ENCODE data around the gene LRRC25. TPM values are rescaled to one million over a fixed set of nuclear protein-coding genes. Genes with fewer than 3 reads are reported as not detected.
"Not testable (repeated sequence)": the region's sequence is repeated elsewhere in the genome, so short reads cannot be mapped to it uniquely, and the experiment has no call there.

The LRRC25 gene
- total and polyA plus RNA-seq, 10 of the 15 experiments (the other 5 are each of a cell fraction or from before 2014, with no cell fraction given), result 0.38 to 2.9 (median 1.2) TPM

- POLR2A ChIA-PET, result interaction anchor here (1.4 to 3.0 kb wide), 2 partner anchors 28 to 122 kb away, joined by 5 to 20 read pairs; partner anchors contain the start of gene JUND
- Histone ChIP-seq H3K4me1 (ENCODE audit: control insufficient read depth, insufficient read depth, low read length) (peaks cover 15% of the 10 kb centered on the region), H2AFZ (ENCODE audit: control insufficient read depth, low read depth, low read length) (peak overlapping the region; percentile 4; the same call in 1 of the 2 replicates)
- H3K9ac ChIP-seq (ENCODE audit: control insufficient read depth, insufficient read depth, low read length); H3K27me3 ChIP-seq (replicated peaks in 1 of 2; ENCODE audit: control insufficient read depth in 2 of 2, insufficient read depth in 2 of 2, low read length in 1 of 2); H3K9me3 ChIP-seq (replicated peaks; ENCODE audit: control insufficient read depth, insufficient read depth, low read length); FAIRE-seq; intact Hi-C loops (cut with micrococcal nuclease; ENCODE audit: unreplicated experiment); H3K36me3 ChIP-seq (ENCODE audit: control insufficient read depth in 2 of 2, insufficient read depth in 2 of 2, low read length in 1 of 2); H4K20me1 ChIP-seq (ENCODE audit: control insufficient read depth, insufficient read depth); DNase-seq (ENCODE audit: low read depth, low spot score); ATAC-seq; H3K4me2 ChIP-seq (ENCODE audit: control insufficient read depth, insufficient read depth); in situ Hi-C loops (cut with MboI); H3K79me2 ChIP-seq (ENCODE audit: control insufficient read depth, insufficient read depth, low read length); H3K27ac ChIP-seq (ENCODE audit: control insufficient read depth, insufficient read depth); BruUV-seq (replicated peaks); H3K4me3 ChIP-seq: not testable (repeated sequence)
- CTCF ChIA-PET, result interaction anchor here (2.3 to 5.8 kb wide), 2 partner anchors 8 to 12 kb away, joined by 22 to 67 read pairs; no protein-coding TSS in a partner anchor
- WGBS (ENCODE audit: insufficient coverage, insufficient replicate concordance, low lambda C conversion rate, missing lambda C conversion rate), result 63% methylated on average over 18 of the region's 18 CpGs
- SMC1A ChIA-PET (ENCODE audit: uncharacterized antibody, unreplicated experiment), result interaction anchor here (0.8 kb wide), 1 partner anchor 9 kb away, joined by 4 read pairs; no protein-coding TSS in a partner anchor
- TF ChIP-seq MLLT1 (IDR thresholded peaks at IDR 0.05), result peak; percentile 97
- RAD21 ChIA-PET (ENCODE audit: unreplicated experiment), result interaction anchor here (0.7 to 1.8 kb wide), 5 partner anchors 13 to 123 kb away, joined by 3 to 9 read pairs (median 4); no protein-coding TSS in a partner anchor
Observed at GRCh38 chr19:18402455-18403248, 5.2 kb upstream of the LRRC25 start.

- peak overlapping the region; percentile 5; the same call in 1 of the 2 replicates for H3K4me2 ChIP-seq (ENCODE audit: control insufficient read depth, insufficient read depth)
- H3K9me3 ChIP-seq (replicated peaks; ENCODE audit: control insufficient read depth, insufficient read depth, low read length), result no peaks in the 10 kb centered on the region
- SMC1A ChIA-PET (ENCODE audit: uncharacterized antibody, unreplicated experiment), result interaction anchor here (0.8 to 1.5 kb wide), 9 partner anchors 9 to 123 kb away, joined by 3 to 7 read pairs (median 4); partner anchors contain the start of gene GDF15
- FAIRE-seq (peak; percentile 86), DNase-seq (ENCODE audit: low read depth, low spot score) (no peak), ATAC-seq (peak; percentile 83)
- H3K79me2 ChIP-seq (ENCODE audit: control insufficient read depth, insufficient read depth, low read length), result no peaks in the 10 kb centered on the region
- no peaks in the 10 kb centered on the region for H4K20me1 ChIP-seq (ENCODE audit: control insufficient read depth, insufficient read depth)
- RAD21 ChIA-PET (ENCODE audit: unreplicated experiment), result interaction anchor here (0.7 to 1.8 kb wide), 6 partner anchors 12 to 122 kb away, joined by 3 to 9 read pairs (median 4); no protein-coding TSS in a partner anchor
- CTCF ChIA-PET, result interaction anchor here (0.9 to 5.8 kb wide), 8 partner anchors 9 to 125 kb away, joined by 3 to 67 read pairs (median 6); no protein-coding TSS in a partner anchor
- no peaks in the 10 kb centered on the region for H3K36me3 ChIP-seq (ENCODE audit: control insufficient read depth in 2 of 2, insufficient read depth in 2 of 2, low read length in 1 of 2)
- POLR2A ChIA-PET, result interaction anchor here (1.0 to 3.0 kb wide), 5 partner anchors 15 to 121 kb away, joined by 3 to 20 read pairs (median 3); partner anchors contain the start of gene JUND
- BruUV-seq (replicated peaks), result no TSS peak
- peak overlapping the region; percentile 32; the same call in 1 of the 2 replicates for H3K9ac ChIP-seq (ENCODE audit: control insufficient read depth, insufficient read depth, low read length)
- intact Hi-C loops (cut with micrococcal nuclease; ENCODE audit: unreplicated experiment), result no loop called here
- in situ Hi-C loops (cut with MboI), result no loop called here
- H3K27ac ChIP-seq (ENCODE audit: control insufficient read depth, insufficient read depth), result peak overlapping the region; percentile 33
- peak overlapping the region; percentile 15 for H2AFZ ChIP-seq (ENCODE audit: control insufficient read depth, low read depth, low read length)
- 30% methylated on average over 7 of the region's 7 CpGs for WGBS (ENCODE audit: insufficient coverage, insufficient replicate concordance, low lambda C conversion rate, missing lambda C conversion rate)
- peaks cover 23% of the 10 kb centered on the region for H3K4me1 ChIP-seq (ENCODE audit: control insufficient read depth, insufficient read depth, low read length)
- no peak overlapping the region for H3K4me3 ChIP-seq
- no peaks in the 10 kb centered on the region for H3K27me3 ChIP-seq (replicated peaks in 1 of 2; ENCODE audit: control insufficient read depth in 2 of 2, insufficient read depth in 2 of 2, low read length in 1 of 2)
- 0 out of 2 replicates have a peak, but pooled peaks have one; percentile 12 for TF ChIP-seq ATF7 (IDR thresholded peaks at IDR 0.05; ENCODE audit: low read depth)
- 0 out of 2 replicates have a peak, but pooled peaks have one; percentile 37 for TF ChIP-seq MLLT1 (IDR thresholded peaks at IDR 0.05)
- TF ChIP-seq TAF1 (IDR thresholded peaks at IDR 0.05; ENCODE audit: borderline replicate concordance, low read depth, low read length), result peak; percentile 48; the same call in 1 of the 2 replicates
- no peak for TF ChIP-seq TARDBP (IDR thresholded peaks at IDR 0.05; ENCODE audit: borderline replicate concordance)
- TF ChIP-seq ZNF207 (IDR thresholded peaks at IDR 0.05; ENCODE audit: borderline replicate concordance), result peak; percentile 60; the same call in 1 of the 2 replicates
- TF ChIP-seq SMC3 (IDR thresholded peaks at IDR 0.05; ENCODE audit: borderline replicate concordance, low read length), result peak; percentile 34; the same call in 1 of the 2 replicates
- 0 out of 2 replicates have a peak, but pooled peaks have one; percentile 17 for TF ChIP-seq GABPA (IDR thresholded peaks at IDR 0.05; ENCODE audit: low read depth)
- no peak for TF ChIP-seq NFIC (IDR thresholded peaks at IDR 0.05; ENCODE audit: low read depth, low read length)
- no peak for TF ChIP-seq JUNB (IDR thresholded peaks at IDR 0.05)
- peak; percentile 46 for TF ChIP-seq RAD21 (IDR thresholded peaks at IDR 0.05; ENCODE audit: insufficient read depth, low read depth, low read length)
- TF ChIP-seq DPF2 (IDR thresholded peaks at IDR 0.05), result 0 out of 2 replicates have a peak, but pooled peaks have one; percentile 21
Observed at GRCh38 chr19:18401580-18402112, 4.2 kb upstream of the LRRC25 start.
